Spleen (tissue), 11 donors: ENCODE results near the gene SLC9A3. TPM values are rescaled to one million over a fixed set of nuclear protein-coding genes. Genes with fewer than 3 reads are reported as not detected.

ENCODE experiments used
- DNase-seq: peaks from one replicate; pipeline ENCODE4 v3.0.0-alpha.2; 2020
- H3K27ac ChIP-seq, 8 donors: fragments of 200-600 bp; sonication (generic) in 7 of 8; 1 replicate in 4 of 8; 2 replicates in 4 of 8; pipeline versions ENCODE4 v1.5.0 to v1.8.0; 2016 to 2021; ENCODE audit warnings: inconsistent platforms in 4 of 8, mild to moderate bottlenecking in 4 of 8, moderate library complexity in 1 of 8
- H3K27me3 ChIP-seq, 7 donors: fragments of 200-600 bp; sonication (generic) in 6 of 7; replicated peaks in 1 of 7; 1 replicate in 4 of 7; 2 replicates in 3 of 7; pipeline versions ENCODE4 v1.5.0 to v1.8.0; 2016 to 2021; ENCODE audit warnings: inconsistent platforms in 3 of 7, mild to moderate bottlenecking in 1 of 7
- H3K36me3 ChIP-seq, 6 donors: fragments of 200-600 bp; sonication (generic) in 5 of 6; 1 replicate in 4 of 6; 2 replicates in 2 of 6; pipeline versions ENCODE4 v1.5.0 to v1.8.0; 2016 to 2021; ENCODE audit warnings: inconsistent platforms in 2 of 6
- H3K4me1 ChIP-seq, 6 donors: fragments of 200-600 bp; sonication (generic) in 5 of 6; 1 replicate in 3 of 6; 2 replicates in 3 of 6; pipeline versions ENCODE4 v1.5.0 to v1.8.0; 2016 to 2021; ENCODE audit warnings: inconsistent platforms in 3 of 6
- H3K4me3 ChIP-seq, 8 donors: fragments of 200-600 bp; sonication (generic) in 7 of 8; 1 replicate in 4 of 8; 2 replicates in 4 of 8; pipeline versions ENCODE4 v1.5.0 to v1.8.0; 2016 to 2021; ENCODE audit warnings: inconsistent platforms in 4 of 8, mild to moderate bottlenecking in 4 of 8, moderate library complexity in 2 of 8
- H3K9me3 ChIP-seq, 8 donors: fragments of 200-600 bp; sonication (generic) in 7 of 8; 1 replicate in 4 of 8; 2 replicates in 4 of 8; pipeline versions ENCODE4 v1.5.0 to v1.8.0; 2016 to 2021; ENCODE audit warnings: inconsistent platforms in 4 of 8
- POLR2A ChIP-seq, 3 donors: fragments of 450-650 bp; IDR thresholded peaks; one replicate each; pipeline ENCODE4 v1.5.1; 2017; ENCODE audit warnings: antibody characterized with exemption in 3 of 3, mild to moderate bottlenecking in 1 of 3
- POLR2AphosphoS5 ChIP-seq, 3 donors: sonication (generic); formaldehyde crosslinking; IDR thresholded peaks; one replicate each; pipeline ENCODE4 v1.5.1; 2017; ENCODE audit warnings: antibody characterized with exemption in 3 of 3
- WGBS, 5 donors: extraction: QIAGEN DNeasy Blood & Tissue Kit in 3 of 5; methylation state at CpG; one replicate each; pipeline versions ENCODE4 v1.1.5 to v1.1.7; 2013 to 2018; 5-methylcytosine and 5-hydroxymethylcytosine counted together
- intact Hi-C: fragments of 100-400 bp; cut with DNase I; formaldehyde crosslinking; loops from one replicate; pipeline ENCODE4 v1.15.0; 2023; ENCODE audit warnings: low total_unique reads
- polyA plus RNA-seq, 3 donors: library from polyadenylated mRNA; stranded (reverse); fragments of 200-250 nt; gene quantifications; one replicate each; pipeline ENCODE4 v1.2.1, GENCODE V29; 2013
- total RNA-seq, 7 donors: library from RNA; depleted of rRNA in 3 of 7; stranded (reverse); fragments of >200 nt in 3 of 7; fragmentation: NEBNext Ultra II Directional in 4 of 7; extraction: Animal tissue kit (Norgen Biotek cat#: 25700) in 4 of 7; gene quantifications; one replicate each; pipeline versions ENCODE4 v1.1.0 to v1.2.1, GENCODE V29; 2016 to 2021
- TF ChIP-seq, protein P1 (sequence below), 11 experiments: fragments of 200-600 bp in 7 of 11; fragments of 450-650 bp in 4 of 11; sonication (generic) in 4 of 11; IDR thresholded peaks in 8 of 11; conservative IDR thresholded peaks in 3 of 11; 1 replicate in 7 of 11; 2 replicates in 4 of 11; pipeline versions ENCODE4 v1.4.0 to v1.8.0; 2016 to 2021; ENCODE audit warnings: antibody characterized with exemption in 11 of 11, inconsistent platforms in 4 of 11, mild to moderate bottlenecking in 1 of 11
- donor health status: healthy with polysubstance abuse.
- donor health status: DM: no; HTN: no; CAD: no; lungs with moderate emphysema.
- donor health status: DM: no; HTN: no; CAD: no.
- donor health status: Bipolar disorder and iron deficiency.
- donor health status: healthy.
- donor health status: DM: no; HTN: no; CAD: no.
- donor health status: DM: yes; HTN: yes; CAD: no.

SLC9A3 gene
- total and polyA plus RNA-seq, 10 donors, result 1.0 to 3.2 (median 1.5) TPM

DNA sequence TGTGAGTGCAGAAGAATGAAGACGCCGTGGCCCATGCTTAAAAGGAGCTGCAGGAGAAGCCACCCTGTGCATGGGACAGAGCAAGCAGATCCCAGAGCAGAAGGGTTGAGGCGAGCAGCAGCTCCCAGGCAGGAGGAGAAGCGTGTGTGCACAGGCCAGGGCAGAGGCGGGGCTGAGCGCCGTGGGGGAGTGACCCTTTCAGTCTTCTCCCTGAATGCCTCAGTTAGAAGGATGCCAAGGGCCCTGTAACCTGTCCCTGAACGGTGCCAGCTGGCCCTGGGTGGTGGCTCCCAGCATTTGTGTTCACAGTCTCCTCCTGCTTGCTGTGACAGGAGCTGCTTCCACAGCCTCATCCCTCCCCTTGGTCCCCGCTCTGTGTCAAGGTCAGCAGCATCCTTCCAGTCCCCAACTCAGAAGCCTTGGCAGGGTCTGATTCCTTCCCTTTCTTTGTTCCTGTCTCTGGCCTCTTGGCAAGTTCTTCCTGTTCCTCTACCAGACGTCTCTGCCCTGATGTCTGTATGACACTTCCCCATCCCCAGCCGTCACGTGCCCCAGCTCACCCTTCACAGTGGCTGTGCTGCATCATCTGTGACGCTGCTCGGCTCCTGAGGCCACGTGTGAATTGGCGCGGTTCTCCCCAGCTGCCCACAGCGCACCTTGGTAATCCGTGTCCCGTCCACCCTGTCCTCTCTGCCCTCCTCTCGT is 76.0 kb downstream of the SLC9A3 start:
- H3K27ac ChIP-seq, result peak overlapping the region in 5 of 8 donors; percentile 26 to 72 (median 55)

DNA sequence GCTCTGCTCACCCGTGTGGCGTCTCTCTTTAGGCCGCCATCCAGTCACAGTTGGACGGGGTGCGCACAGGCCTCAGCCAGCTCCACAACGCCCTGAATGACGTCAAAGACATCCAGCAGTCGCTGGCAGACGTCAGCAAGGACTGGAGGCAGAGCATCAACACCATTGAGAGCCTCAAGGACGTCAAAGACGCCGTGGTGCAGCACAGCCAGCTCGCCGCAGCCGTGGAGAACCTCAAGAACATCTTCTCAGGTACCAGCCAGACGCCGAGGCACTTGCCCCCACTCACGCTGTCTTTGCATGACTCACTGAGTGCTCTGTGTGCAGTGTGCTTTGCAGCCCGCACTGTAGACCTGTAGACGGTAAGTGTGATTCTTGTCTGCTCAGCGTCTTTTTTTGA is 76.7 kb downstream of the SLC9A3 start:
- TF ChIP-seq POLR2AphosphoS5 (IDR thresholded peaks at IDR 0.05), result no peak
- TF ChIP-seq, protein P1, sequence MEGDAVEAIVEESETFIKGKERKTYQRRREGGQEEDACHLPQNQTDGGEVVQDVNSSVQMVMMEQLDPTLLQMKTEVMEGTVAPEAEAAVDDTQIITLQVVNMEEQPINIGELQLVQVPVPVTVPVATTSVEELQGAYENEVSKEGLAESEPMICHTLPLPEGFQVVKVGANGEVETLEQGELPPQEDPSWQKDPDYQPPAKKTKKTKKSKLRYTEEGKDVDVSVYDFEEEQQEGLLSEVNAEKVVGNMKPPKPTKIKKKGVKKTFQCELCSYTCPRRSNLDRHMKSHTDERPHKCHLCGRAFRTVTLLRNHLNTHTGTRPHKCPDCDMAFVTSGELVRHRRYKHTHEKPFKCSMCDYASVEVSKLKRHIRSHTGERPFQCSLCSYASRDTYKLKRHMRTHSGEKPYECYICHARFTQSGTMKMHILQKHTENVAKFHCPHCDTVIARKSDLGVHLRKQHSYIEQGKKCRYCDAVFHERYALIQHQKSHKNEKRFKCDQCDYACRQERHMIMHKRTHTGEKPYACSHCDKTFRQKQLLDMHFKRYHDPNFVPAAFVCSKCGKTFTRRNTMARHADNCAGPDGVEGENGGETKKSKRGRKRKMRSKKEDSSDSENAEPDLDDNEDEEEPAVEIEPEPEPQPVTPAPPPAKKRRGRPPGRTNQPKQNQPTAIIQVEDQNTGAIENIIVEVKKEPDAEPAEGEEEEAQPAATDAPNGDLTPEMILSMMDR (IDR thresholded peaks at IDR 0.05 in 8 of 11, conservative IDR thresholded peaks at IDR 0.05 in 3 of 11), result no peak
- TF ChIP-seq POLR2A (IDR thresholded peaks at IDR 0.05), result no peak
- Histone ChIP-seq H3K9me3 (peaks cover 0 to 22% (median 18%) of the 10 kb centered on the region in 8 donors), H3K27me3 (no peaks in the 10 kb centered on the region), H3K4me1 (peaks cover 10 to 66% (median 26%) of the 10 kb centered on the region in 6 donors), H3K36me3 (peaks cover 0 to 69% (median 56%) of the 10 kb centered on the region in 6 donors), H3K27ac (peak overlapping the region in 3 of 8 donors; percentile 54 to 72 (median 70)), H3K4me3 (no peak overlapping the region)
- DNase-seq, result peak; percentile 67
- intact Hi-C loops, result no loop called here
- whole genome bisulfite sequencing, 5 donors, result 89 to 97% (median 95%) methylated on average over 20 to 21 of the region's 21 CpGs

More for the DNA sequence above, 76.0 kb downstream of the SLC9A3 start:
- Histone ChIP-seq H3K4me3 (no peak overlapping the region), H3K27me3 (no peaks in the 10 kb centered on the region), H3K36me3 (peaks cover 0 to 77% (median 63%) of the 10 kb centered on the region in 6 donors), H3K9me3 (peaks cover 0 to 27% (median 22%) of the 10 kb centered on the region in 8 donors), H3K4me1 (peaks cover 10 to 69% (median 24%) of the 10 kb centered on the region in 6 donors)
- intact Hi-C loops, result no loop called here
- DNase-seq, result peak; percentile 89
- TF ChIP-seq, protein P1 (IDR thresholded peaks at IDR 0.05 in 8 of 11, conservative IDR thresholded peaks at IDR 0.05 in 3 of 11), result no peak
- TF ChIP-seq POLR2A (IDR thresholded peaks at IDR 0.05), result no peak
- peak; percentile 59 to 69 (median 63) for TF ChIP-seq POLR2AphosphoS5 (IDR thresholded peaks at IDR 0.05)
- WGBS, 5 donors, result 70 to 82% (median 73%) methylated on average over 21 of the region's 21 CpGs

DNA sequence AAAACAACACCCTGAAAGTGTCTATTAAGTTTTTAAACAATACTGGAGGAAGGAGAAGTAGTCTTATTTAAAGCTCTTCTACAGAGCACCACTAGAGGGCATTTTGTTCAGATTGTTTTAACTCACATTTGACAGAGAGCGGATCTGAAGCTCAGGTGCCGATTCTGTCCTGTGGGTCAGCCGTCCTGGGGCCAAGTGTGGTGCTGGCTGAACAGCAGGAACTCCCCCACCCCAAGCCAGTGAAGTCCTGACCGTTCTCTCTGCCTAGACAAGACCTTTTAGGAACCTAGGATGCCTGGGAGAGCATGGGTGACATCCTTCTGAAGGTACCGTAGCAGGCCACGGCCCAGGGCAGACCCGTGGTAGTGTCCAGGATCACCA is 77.4 kb downstream of the SLC9A3 start:
- Histone ChIP-seq H3K4me1 (peaks cover 14 to 72% (median 33%) of the 10 kb centered on the region in 6 donors), H3K27ac (no peak overlapping the region), H3K4me3 (no peak overlapping the region), H3K36me3 (peaks cover 0 to 63% (median 50%) of the 10 kb centered on the region in 6 donors), H3K9me3 (peaks cover 0 to 15% (median 12%) of the 10 kb centered on the region in 8 donors), H3K27me3 (no peaks in the 10 kb centered on the region)
- intact Hi-C loops, result no loop called here
- 51 to 70% (median 61%) methylated on average over 7 of the region's 7 CpGs for WGBS, 5 donors
- TF ChIP-seq POLR2A (IDR thresholded peaks at IDR 0.05), result no peak
- TF ChIP-seq, protein P1 (IDR thresholded peaks at IDR 0.05 in 8 of 11, conservative IDR thresholded peaks at IDR 0.05 in 3 of 11), result peak in 9 of 11 experiments; percentile 32 to 67 (median 55)
- DNase-seq, result peak; percentile 74
